Measurements from ENCODE around the gene SLC25A17. TPM values are rescaled to one million over a fixed set of nuclear protein-coding genes. Genes with fewer than 3 reads are reported as not detected.
"Not testable (repeated sequence)": the region's sequence is repeated elsewhere in the genome, so short reads cannot be mapped to it uniquely, and the experiment has no call there.

SLC25A17 gene
- total RNA-seq, 2 donors from 2014 or later, result 24.6 to 27.8 TPM

DNA sequence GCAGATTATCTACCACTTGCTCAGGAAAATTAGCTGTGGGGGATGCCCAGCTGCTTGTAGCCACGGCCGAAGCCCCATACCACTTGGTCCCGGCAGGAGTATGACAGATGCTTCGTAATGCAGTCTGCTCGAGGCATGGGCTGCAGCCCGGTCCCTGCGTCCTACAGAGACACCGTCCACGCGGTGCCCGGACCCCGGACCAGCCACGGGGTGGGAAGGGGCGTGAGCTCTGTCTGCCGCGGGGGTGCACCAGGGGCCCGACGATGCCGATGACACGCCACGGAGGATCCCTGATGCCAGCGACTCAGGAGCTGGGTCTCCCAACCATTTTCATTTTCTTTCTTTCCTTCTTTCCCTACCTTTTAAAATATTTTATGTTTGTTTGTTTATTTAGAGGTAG, 30.0 kb downstream of the SLC25A17 start:
- Mint-ChIP-seq H3K36me3 (peaks cover 6 to 30% of the 10 kb centered on the region in 2 donors), H3K9me3 (no peaks in the 10 kb centered on the region), H3K27ac (no peak overlapping the region)
- no peak for ATAC-seq
- DNase-seq (ENCODE audit: low spot score in 2 of 2), result no peak

DNA sequence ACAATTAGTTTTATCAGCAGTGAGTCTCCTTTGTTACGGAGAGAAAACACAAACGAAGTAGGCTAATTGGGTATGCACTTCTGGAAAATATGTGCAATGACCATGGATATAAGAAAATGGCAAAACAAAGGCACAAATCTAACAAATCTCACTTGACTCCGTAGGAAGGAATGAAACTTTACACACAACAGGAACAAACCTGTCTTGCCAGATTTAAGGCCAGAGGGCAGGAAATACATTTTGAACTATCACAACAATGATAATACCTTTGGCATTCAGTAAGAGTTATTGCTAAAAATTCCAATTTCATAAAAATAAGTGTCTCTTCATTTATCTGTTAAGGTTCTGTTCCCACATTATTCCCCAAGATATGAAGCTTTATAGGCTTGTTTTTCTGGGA, 36.6 kb downstream of the SLC25A17 start:
- peaks cover 5 to 6% of the 10 kb centered on the region in 2 donors for H3K36me3 Mint-ChIP-seq
- H3K27ac Mint-ChIP-seq, result no peak overlapping the region
- no peaks in the 10 kb centered on the region for H3K9me3 Mint-ChIP-seq
- DNase-seq (ENCODE audit: low spot score in 2 of 2) (no peak), ATAC-seq (no peak)

DNA sequence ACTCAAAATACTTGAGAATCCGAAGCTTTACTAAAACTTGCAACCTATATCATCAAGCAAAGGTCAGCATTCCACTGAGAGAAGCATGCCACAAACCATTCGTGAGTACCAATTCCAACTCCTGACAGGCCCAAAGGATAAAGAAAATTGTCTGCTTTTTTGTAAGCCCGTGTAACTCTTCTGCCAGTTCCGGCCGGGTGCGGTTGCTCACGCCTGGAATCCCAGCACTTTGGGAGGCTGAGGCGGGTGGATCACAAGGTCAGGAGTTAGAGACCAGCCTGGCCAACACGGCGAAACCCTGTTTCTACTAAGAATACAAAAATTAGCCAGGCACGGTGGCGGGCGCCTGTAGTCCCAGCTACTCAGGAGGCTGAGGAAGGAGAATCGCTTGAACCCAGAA, 37.4 kb downstream of the SLC25A17 start:
- not testable (repeated sequence) for DNase-seq (ENCODE audit: low spot score in 2 of 2); H3K36me3 Mint-ChIP-seq; ATAC-seq; H3K27ac Mint-ChIP-seq; H3K9me3 Mint-ChIP-seq

- ATAC-seq (no peak), DNase-seq (ENCODE audit: low spot score in 2 of 2) (no peak)
- H3K9me3 Mint-ChIP-seq, result peaks cover 0 to 4% of the 10 kb centered on the region in 2 donors
- no peak overlapping the region for H3K27ac Mint-ChIP-seq
- H3K36me3 Mint-ChIP-seq, result peaks cover 6 to 33% of the 10 kb centered on the region in 2 donors
These were observed 49.4 kb downstream of the SLC25A17 start for GRCh38 chr22:40769761-40770160.

- H3K27ac Mint-ChIP-seq, result no peak overlapping the region
- peaks cover under 1 to 25% of the 10 kb centered on the region in 2 donors for H3K36me3 Mint-ChIP-seq
- peaks cover 0 to 6% of the 10 kb centered on the region in 2 donors for H3K9me3 Mint-ChIP-seq
- ATAC-seq, result peak; percentile 71 to 91
- DNase-seq (ENCODE audit: low spot score in 2 of 2), result no peak
These were observed 50.9 kb downstream of the SLC25A17 start for GRCh38 chr22:40768206-40768605.

DNA sequence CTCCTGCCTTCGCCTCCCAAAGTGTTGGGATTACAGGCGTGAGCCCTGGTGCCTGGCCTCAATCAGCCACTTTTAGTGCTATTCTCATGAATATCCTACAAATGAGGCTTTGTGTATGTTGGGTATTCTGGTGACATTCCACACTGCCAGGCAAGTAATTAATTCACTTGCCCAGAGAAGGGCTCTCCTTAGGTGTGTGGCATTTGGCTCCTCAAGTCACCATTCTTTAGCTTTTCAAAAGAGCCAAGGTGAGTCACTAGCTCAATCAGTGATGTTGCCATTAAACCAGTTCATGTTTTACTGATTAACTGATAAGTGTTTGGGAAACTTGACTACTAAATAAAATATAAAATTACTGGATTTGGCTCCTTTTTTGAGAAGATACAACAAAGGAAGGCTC, 52.2 kb downstream of the SLC25A17 start:
- ATAC-seq, result no peak
- no peak for DNase-seq (ENCODE audit: low spot score in 2 of 2)
- H3K27ac Mint-ChIP-seq, result peak overlapping the region in 1 of 2 donors; percentile 0
- peaks cover 0 to 6% of the 10 kb centered on the region in 2 donors for H3K9me3 Mint-ChIP-seq
- peaks cover 0 to 21% of the 10 kb centered on the region in 2 donors for H3K36me3 Mint-ChIP-seq

DNA sequence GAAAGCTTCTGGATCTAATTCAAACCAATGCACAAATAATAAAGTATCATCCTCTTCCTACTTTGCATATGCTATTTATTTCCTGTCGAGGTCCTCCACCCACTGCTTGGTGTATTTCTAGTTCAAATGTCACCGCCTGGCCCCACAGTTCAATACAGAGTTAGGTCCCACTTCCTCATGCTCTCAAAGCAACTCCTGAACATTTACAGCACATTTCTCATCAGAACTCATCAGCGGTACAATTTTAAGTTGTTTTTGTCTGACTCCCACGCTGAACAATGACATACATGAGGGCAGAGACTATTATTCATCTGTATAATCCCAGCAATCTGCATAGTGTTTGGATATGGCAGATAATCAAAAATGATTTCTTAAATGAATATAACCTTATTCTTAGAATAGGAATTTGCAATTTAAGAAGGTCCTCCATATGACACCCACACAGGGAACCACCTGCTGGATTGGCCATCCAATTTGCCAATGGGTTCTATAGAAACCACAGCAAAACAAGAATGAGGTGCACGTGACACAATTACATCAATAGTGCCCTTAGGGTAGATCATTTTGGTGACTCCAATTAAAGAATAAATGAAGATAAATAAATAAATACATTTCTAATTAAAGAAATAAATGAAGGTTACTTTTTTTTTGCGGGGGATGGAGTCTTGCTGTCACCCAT, 54.2 kb downstream of the SLC25A17 start:
- ATAC-seq, result peak; percentile 28 to 29

GRCh38 chr22:40759294-40759840, 59.8 kb downstream of the SLC25A17 start:
- no peak for DNase-seq (ENCODE audit: low spot score in 2 of 2)
- Mint-ChIP-seq H3K36me3 (no peaks in the 10 kb centered on the region), H3K9me3 (no peaks in the 10 kb centered on the region), H3K27ac (no peak overlapping the region)
- no peak for ATAC-seq

More for the DNA sequence above, 54.2 kb downstream of the SLC25A17 start:
- DNase-seq (ENCODE audit: low spot score in 2 of 2), result no peak
- peaks cover 0 to 6% of the 10 kb centered on the region in 2 donors for H3K9me3 Mint-ChIP-seq
- peaks cover 0 to 12% of the 10 kb centered on the region in 2 donors for H3K36me3 Mint-ChIP-seq
- H3K27ac Mint-ChIP-seq, result peak overlapping the region; percentile 28 to 40

DNA sequence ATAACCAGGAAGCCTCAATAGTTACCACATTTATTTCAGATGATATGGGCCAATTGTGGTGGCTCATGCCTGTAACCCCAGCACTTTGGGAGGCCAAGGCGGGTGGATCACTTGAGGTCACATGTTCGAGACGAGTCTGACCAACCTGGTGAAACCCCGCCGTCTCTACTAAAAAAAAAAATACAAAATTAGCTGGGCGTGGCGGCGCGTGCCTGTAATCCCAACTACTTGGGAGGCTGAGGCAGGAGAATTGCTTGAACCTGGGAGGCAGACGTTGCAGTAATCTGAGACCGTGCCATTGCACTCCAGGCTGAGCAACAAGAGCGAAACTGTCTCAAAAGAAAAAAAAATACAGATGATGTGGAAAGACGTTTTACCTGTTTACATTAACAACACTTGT, 60.3 kb downstream of the SLC25A17 start:
- not testable (repeated sequence) for ATAC-seq; H3K36me3 Mint-ChIP-seq; DNase-seq (ENCODE audit: low spot score in 2 of 2); H3K9me3 Mint-ChIP-seq; H3K27ac Mint-ChIP-seq

DNA sequence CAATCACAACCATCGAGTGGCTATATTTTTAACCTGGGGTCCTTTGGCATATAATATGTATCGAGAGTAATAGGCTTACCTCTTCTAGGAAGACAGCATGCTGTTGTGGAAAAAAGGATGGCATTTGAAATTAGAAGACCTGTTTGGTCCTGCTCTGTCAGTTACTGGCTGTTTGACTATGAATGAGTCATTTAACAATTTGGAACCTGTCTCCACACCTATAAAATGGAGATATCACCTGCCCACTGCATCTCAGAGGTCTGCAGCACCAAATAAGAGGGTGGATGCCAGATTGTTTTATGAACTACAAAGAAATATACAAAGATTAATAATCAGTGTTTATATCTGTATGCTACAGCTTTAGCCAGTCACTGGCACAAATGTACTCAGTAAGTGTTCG, 60.8 kb downstream of the SLC25A17 start:
- no peaks in the 10 kb centered on the region for H3K9me3 Mint-ChIP-seq
- no peaks in the 10 kb centered on the region for H3K36me3 Mint-ChIP-seq
- ATAC-seq (no peak), DNase-seq (ENCODE audit: low spot score in 2 of 2) (no peak)
- no peak overlapping the region for H3K27ac Mint-ChIP-seq

- ATAC-seq (no peak), DNase-seq (ENCODE audit: low spot score in 2 of 2) (no peak)
- Mint-ChIP-seq H3K9me3 (no peaks in the 10 kb centered on the region), H3K27ac (no peak overlapping the region), H3K36me3 (no peaks in the 10 kb centered on the region)
These were observed 62.1 kb downstream of the SLC25A17 start for GRCh38 chr22:40757071-40757470.

DNA sequence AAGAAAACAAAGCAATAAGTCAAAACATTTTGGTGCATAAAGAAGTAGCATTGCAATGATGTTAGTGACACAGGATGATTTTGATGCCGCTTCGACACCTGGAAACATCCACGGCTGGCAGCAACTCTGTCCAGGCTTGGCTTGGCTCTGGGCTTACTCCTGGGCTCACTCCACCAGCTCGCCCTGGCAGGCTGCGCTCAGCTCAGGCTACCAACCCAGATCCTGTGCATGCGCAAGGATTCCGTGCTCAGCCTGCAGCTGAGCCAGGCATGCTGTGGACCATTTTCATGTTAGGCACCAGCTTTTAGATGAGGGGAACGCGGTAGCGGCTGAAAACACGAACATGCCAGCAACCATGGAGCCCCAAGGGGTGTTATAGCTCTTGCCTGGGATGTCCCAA, 66.0 kb downstream of the SLC25A17 start:
- Mint-ChIP-seq H3K27ac (no peak overlapping the region), H3K9me3 (no peaks in the 10 kb centered on the region), H3K36me3 (no peaks in the 10 kb centered on the region)
- no peak for DNase-seq (ENCODE audit: low spot score in 2 of 2)
- ATAC-seq, result no peak

DNA sequence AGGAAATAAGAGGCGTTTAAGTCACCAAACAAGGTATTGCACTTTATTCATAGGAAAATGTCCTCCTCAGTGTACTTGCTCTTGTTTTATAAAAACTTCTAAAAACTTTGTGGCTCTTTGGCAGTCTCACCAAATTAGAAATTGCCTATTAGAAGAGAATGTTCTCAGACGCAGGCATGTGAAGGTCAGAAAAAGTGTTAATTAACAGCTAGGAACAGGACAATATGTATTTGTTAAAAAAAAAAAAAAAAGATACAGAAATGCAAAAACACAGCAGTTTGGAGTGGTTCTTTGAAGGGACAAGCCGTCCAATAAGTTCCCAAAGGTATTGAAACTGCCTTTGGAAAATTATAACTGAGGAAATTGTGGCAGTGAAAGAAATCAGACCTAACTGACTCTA, 67.9 kb downstream of the SLC25A17 start:
- Mint-ChIP-seq H3K27ac (no peak overlapping the region), H3K36me3 (no peaks in the 10 kb centered on the region), H3K9me3 (no peaks in the 10 kb centered on the region)
- DNase-seq (ENCODE audit: low spot score in 2 of 2), result no peak
- no peak for ATAC-seq

- peak overlapping the region in 1 of 2 donors; percentile 21 for H3K27ac Mint-ChIP-seq
- no peak for ATAC-seq
These were observed 69.3 kb downstream of the SLC25A17 start for GRCh38 chr22:40749829-40750228.

GRCh38 chr22:40748388-40749355, 70.5 kb downstream of the SLC25A17 start:
- no peaks in the 10 kb centered on the region for H3K9me3 Mint-ChIP-seq
- H3K27ac Mint-ChIP-seq, result peak overlapping the region in 1 of 2 donors; percentile 21
- no peak for ATAC-seq
- no peaks in the 10 kb centered on the region for H3K36me3 Mint-ChIP-seq
- peak in 1 of 2 donors; percentile 43 for DNase-seq (ENCODE audit: low spot score in 2 of 2)

More at GRCh38 chr22:40749829-40750228, 69.3 kb downstream of the SLC25A17 start:
- H3K9me3 Mint-ChIP-seq, result no peaks in the 10 kb centered on the region
- DNase-seq (ENCODE audit: low spot score in 2 of 2), result no peak
- no peaks in the 10 kb centered on the region for H3K36me3 Mint-ChIP-seq

GRCh38 chr22:40747361-40747760, 71.8 kb downstream of the SLC25A17 start:
- Mint-ChIP-seq H3K9me3 (no peaks in the 10 kb centered on the region), H3K36me3 (no peaks in the 10 kb centered on the region)
- DNase-seq (ENCODE audit: low spot score in 2 of 2), result no peak

More at GRCh38 chr22:40747361-40747760, 71.8 kb downstream of the SLC25A17 start:
- no peak overlapping the region for H3K27ac Mint-ChIP-seq
- ATAC-seq, result no peak

Data from activated naive CD4-positive, alpha-beta T cell treated with anti-CD3 and anti-CD28 coated beads, Interleukin-2, amount 50 U/mL, for 72 hours (primary cell).